KOPT-K1 (cell line): ENCODE measurements around the gene PPP1R10.
A peak's percentile ranks its signal among the peaks of the same experiment; 100 is the strongest.

Experiments
- H3K27ac ChIP-seq: fragments of 200-600 bp; sonication (generic); 2 replicates; pipeline ENCODE4 v1.5.1; 2016; ENCODE audit warnings: antibody characterized with exemption, mild to moderate bottlenecking, low read depth, low read length; ENCODE audit not compliant: poor library complexity, severe bottlenecking
- H3K36me3 ChIP-seq: fragments of 200-600 bp; sonication (generic); 2 replicates; pipeline ENCODE4 v1.5.1; 2017; ENCODE audit warnings: antibody characterized with exemption, mild to moderate bottlenecking, low read length, moderate library complexity; ENCODE audit not compliant: insufficient read depth
- H3K9me3 ChIP-seq: fragments of 200-600 bp; sonication (generic); 2 replicates; pipeline ENCODE4 v1.5.1; 2017; ENCODE audit warnings: antibody characterized with exemption, low read length, mild to moderate bottlenecking; ENCODE audit not compliant: insufficient read depth, poor library complexity, severe bottlenecking

PPP1R10 gene

GRCh38 chr6:30562470-30563425 is 54.3 kb downstream of the PPP1R10 start:
- Histone ChIP-seq H3K36me3 (peaks cover 63% of the 10 kb centered on the region), H3K27ac (no peak overlapping the region), H3K9me3 (no peaks in the 10 kb centered on the region)

- Histone ChIP-seq H3K36me3 (peaks cover 63% of the 10 kb centered on the region), H3K9me3 (no peaks in the 10 kb centered on the region), H3K27ac (no peak overlapping the region)
Observed at GRCh38 chr6:30560930-30561329, 56.1 kb downstream of the PPP1R10 start.

- H3K36me3 ChIP-seq = peaks cover 70% of the 10 kb centered on the region
- H3K27ac ChIP-seq = peak overlapping the region; percentile 93
Observed at GRCh38 chr6:30557683-30557981, 59.4 kb downstream of the PPP1R10 start.

GRCh38 chr6:30556906-30557682 is 59.9 kb downstream of the PPP1R10 start, which contains the start of gene PRR3:
TSS of gene PRR3 (plus strand) at chr6:30557295. CDS start at chr6:30557345, 50 bp downstream.
- H3K9me3 ChIP-seq = no peaks in the 10 kb centered on the region
- H3K27ac ChIP-seq = peak within 1 kb of the TSS; percentile 93
- H3K36me3 ChIP-seq = peaks cover 70% of the 10 kb centered on the region

More at GRCh38 chr6:30557683-30557981, 59.4 kb downstream of the PPP1R10 start:
- H3K9me3 ChIP-seq = no peaks in the 10 kb centered on the region

- Histone ChIP-seq H3K27ac (peak within 1 kb of the TSS; percentile 93), H3K36me3 (peaks cover 70% of the 10 kb centered on the region), H3K9me3 (no peaks in the 10 kb centered on the region)
Observed at GRCh38 chr6:30556066-30556905, 60.8 kb downstream of the PPP1R10 start, which contains the start of gene GNL1. TSS of gene GNL1 (minus strand) at chr6:30556489. CDS start at chr6:30556203, 286 bp downstream.

GRCh38 chr6:30555816-30556065 is 61.3 kb downstream of the PPP1R10 start:
- Histone ChIP-seq H3K36me3 (peaks cover 70% of the 10 kb centered on the region), H3K27ac (peak overlapping the region; percentile 93), H3K9me3 (no peaks in the 10 kb centered on the region)

GRCh38 chr6:30554962-30555815 is 61.9 kb downstream of the PPP1R10 start:
- H3K27ac ChIP-seq = peak overlapping the region; percentile 93
- peaks cover 72% of the 10 kb centered on the region for H3K36me3 ChIP-seq

GRCh38 chr6:30554404-30554803 is 62.6 kb downstream of the PPP1R10 start:
- Histone ChIP-seq H3K36me3 (peaks cover 72% of the 10 kb centered on the region), H3K27ac (no peak overlapping the region), H3K9me3 (no peaks in the 10 kb centered on the region)

More at GRCh38 chr6:30554962-30555815, 61.9 kb downstream of the PPP1R10 start:
- no peaks in the 10 kb centered on the region for H3K9me3 ChIP-seq
